ENCODE measurements around the gene ELFN2. TPM values are rescaled to one million over a fixed set of nuclear protein-coding genes. Genes with fewer than 3 reads are reported as not detected.

ELFN2 gene
- total RNA-seq, 1 donor from 2014 or later: 0.09 TPM

GRCh38 chr22:37373451-37373850 lies 53.8 kb downstream of the ELFN2 start:
- intact Hi-C loops (cut with micrococcal nuclease): no loop called here
- peaks cover 4% of the 10 kb centered on the region for H3K27me3 Mint-ChIP-seq

GRCh38 chr22:37371911-37372310 lies 55.4 kb downstream of the ELFN2 start:
- H3K9me3 Mint-ChIP-seq: no peaks in the 10 kb centered on the region
- H3K27ac Mint-ChIP-seq: no peak overlapping the region

More at GRCh38 chr22:37373451-37373850, 53.8 kb downstream of the ELFN2 start:
- Mint-ChIP-seq H3K9me3 (no peaks in the 10 kb centered on the region), H3K36me3 (ENCODE audit: low read depth) (no peaks in the 10 kb centered on the region), H3K27ac (no peak overlapping the region), H3K4me3 (no peak overlapping the region), H3K4me1 (no peaks in the 10 kb centered on the region)
- DNase-seq: no peak

GRCh38 chr22:37371491-37371890 lies 55.8 kb downstream of the ELFN2 start:
- H3K4me1 Mint-ChIP-seq: no peaks in the 10 kb centered on the region
- H3K27me3 Mint-ChIP-seq: peaks cover 3% of the 10 kb centered on the region

More at GRCh38 chr22:37371911-37372310, 55.4 kb downstream of the ELFN2 start:
- intact Hi-C loops (cut with micrococcal nuclease): no loop called here
- Mint-ChIP-seq H3K36me3 (ENCODE audit: low read depth) (no peaks in the 10 kb centered on the region), H3K4me3 (no peak overlapping the region), H3K27me3 (peaks cover 4% of the 10 kb centered on the region), H3K4me1 (no peaks in the 10 kb centered on the region)
- DNase-seq: no peak

GRCh38 chr22:37370306-37370979 lies 56.8 kb downstream of the ELFN2 start:
- Mint-ChIP-seq H3K36me3 (ENCODE audit: low read depth) (no peaks in the 10 kb centered on the region), H3K27ac (no peak overlapping the region), H3K4me1 (no peaks in the 10 kb centered on the region), H3K27me3 (no peaks in the 10 kb centered on the region), H3K9me3 (no peaks in the 10 kb centered on the region), H3K4me3 (no peak overlapping the region)
- intact Hi-C loops (cut with micrococcal nuclease): no loop called here
- no peak for DNase-seq

More at GRCh38 chr22:37371491-37371890, 55.8 kb downstream of the ELFN2 start:
- Mint-ChIP-seq H3K4me3 (no peak overlapping the region), H3K36me3 (ENCODE audit: low read depth) (no peaks in the 10 kb centered on the region), H3K27ac (no peak overlapping the region), H3K9me3 (no peaks in the 10 kb centered on the region)
- DNase-seq: no peak
- intact Hi-C loops (cut with micrococcal nuclease): no loop called here

- Mint-ChIP-seq H3K27me3 (peaks cover 2% of the 10 kb centered on the region), H3K9me3 (no peaks in the 10 kb centered on the region), H3K36me3 (ENCODE audit: low read depth) (no peaks in the 10 kb centered on the region), H3K27ac (no peak overlapping the region), H3K4me1 (no peaks in the 10 kb centered on the region), H3K4me3 (no peak overlapping the region)
- DNase-seq: no peak
- intact Hi-C loops (cut with micrococcal nuclease): no loop called here
Observed at GRCh38 chr22:37369483-37369882, 57.8 kb downstream of the ELFN2 start.

GRCh38 chr22:37368058-37368457 lies 59.2 kb downstream of the ELFN2 start:
- no peak for DNase-seq
- Mint-ChIP-seq H3K4me3 (no peak overlapping the region), H3K9me3 (no peaks in the 10 kb centered on the region), H3K27me3 (peaks cover 2% of the 10 kb centered on the region), H3K36me3 (ENCODE audit: low read depth) (no peaks in the 10 kb centered on the region), H3K4me1 (no peaks in the 10 kb centered on the region), H3K27ac (no peak overlapping the region)
- intact Hi-C loops (cut with micrococcal nuclease): no loop called here

GRCh38 chr22:37366601-37367000 lies 60.7 kb downstream of the ELFN2 start:
- intact Hi-C loops (cut with micrococcal nuclease): no loop called here
- no peaks in the 10 kb centered on the region for H3K4me1 Mint-ChIP-seq
- H3K36me3 Mint-ChIP-seq (ENCODE audit: low read depth): no peaks in the 10 kb centered on the region
- H3K4me3 Mint-ChIP-seq: no peak overlapping the region
- H3K27me3 Mint-ChIP-seq: peaks cover 2% of the 10 kb centered on the region
- no peaks in the 10 kb centered on the region for H3K9me3 Mint-ChIP-seq
- no peak overlapping the region for H3K27ac Mint-ChIP-seq
- DNase-seq: no peak

- Mint-ChIP-seq H3K27ac (no peak overlapping the region), H3K36me3 (ENCODE audit: low read depth) (no peaks in the 10 kb centered on the region), H3K27me3 (peaks cover 2% of the 10 kb centered on the region), H3K4me3 (no peak overlapping the region), H3K4me1 (no peaks in the 10 kb centered on the region), H3K9me3 (no peaks in the 10 kb centered on the region)
- intact Hi-C loops (cut with micrococcal nuclease): no loop called here
- no peak for DNase-seq
Observed at GRCh38 chr22:37365950-37366349, 61.3 kb downstream of the ELFN2 start.

GRCh38 chr22:37363261-37363992 lies 63.9 kb downstream of the ELFN2 start:
- no peaks in the 10 kb centered on the region for H3K4me1 Mint-ChIP-seq
- no peak for DNase-seq
- H3K9me3 Mint-ChIP-seq: no peaks in the 10 kb centered on the region
- H3K36me3 Mint-ChIP-seq (ENCODE audit: low read depth): no peaks in the 10 kb centered on the region
- H3K27ac Mint-ChIP-seq: no peak overlapping the region
- H3K27me3 Mint-ChIP-seq: peaks cover 2% of the 10 kb centered on the region
- intact Hi-C loops (cut with micrococcal nuclease): no loop called here
- H3K4me3 Mint-ChIP-seq: no peak overlapping the region

- no peak for DNase-seq
- no peak overlapping the region for H3K27ac Mint-ChIP-seq
- no peaks in the 10 kb centered on the region for H3K9me3 Mint-ChIP-seq
- no peaks in the 10 kb centered on the region for H3K4me1 Mint-ChIP-seq
- intact Hi-C loops (cut with micrococcal nuclease): no loop called here
- H3K36me3 Mint-ChIP-seq (ENCODE audit: low read depth): no peaks in the 10 kb centered on the region
- H3K27me3 Mint-ChIP-seq: peaks cover 2% of the 10 kb centered on the region
- no peak overlapping the region for H3K4me3 Mint-ChIP-seq
Observed at GRCh38 chr22:37362621-37363020, 64.7 kb downstream of the ELFN2 start.

GRCh38 chr22:37358917-37359316 lies 68.4 kb downstream of the ELFN2 start:
- H3K9me3 Mint-ChIP-seq: no peaks in the 10 kb centered on the region
- no peaks in the 10 kb centered on the region for H3K27me3 Mint-ChIP-seq
- H3K4me3 Mint-ChIP-seq: no peak overlapping the region

GRCh38 chr22:37358386-37358785 lies 68.9 kb downstream of the ELFN2 start:
- Mint-ChIP-seq H3K27me3 (no peaks in the 10 kb centered on the region), H3K4me3 (no peak overlapping the region), H3K27ac (no peak overlapping the region), H3K4me1 (no peaks in the 10 kb centered on the region), H3K9me3 (no peaks in the 10 kb centered on the region), H3K36me3 (ENCODE audit: low read depth) (no peaks in the 10 kb centered on the region)
- no peak for DNase-seq
- intact Hi-C loops (cut with micrococcal nuclease): no loop called here

More at GRCh38 chr22:37358917-37359316, 68.4 kb downstream of the ELFN2 start:
- Mint-ChIP-seq H3K36me3 (ENCODE audit: low read depth) (no peaks in the 10 kb centered on the region), H3K27ac (no peak overlapping the region), H3K4me1 (no peaks in the 10 kb centered on the region)
- intact Hi-C loops (cut with micrococcal nuclease): no loop called here
- DNase-seq: no peak

- Mint-ChIP-seq H3K27ac (no peak overlapping the region), H3K4me1 (no peaks in the 10 kb centered on the region), H3K9me3 (no peaks in the 10 kb centered on the region), H3K4me3 (no peak overlapping the region), H3K27me3 (no peaks in the 10 kb centered on the region), H3K36me3 (ENCODE audit: low read depth) (no peaks in the 10 kb centered on the region)
- intact Hi-C loops (cut with micrococcal nuclease): no loop called here
- no peak for DNase-seq
Observed at GRCh38 chr22:37357446-37358075, 69.7 kb downstream of the ELFN2 start.

GRCh38 chr22:37356922-37357321 lies 70.4 kb downstream of the ELFN2 start:
- no peaks in the 10 kb centered on the region for H3K27me3 Mint-ChIP-seq
- no peak for DNase-seq
- no peaks in the 10 kb centered on the region for H3K36me3 Mint-ChIP-seq (ENCODE audit: low read depth)
- no peak overlapping the region for H3K4me3 Mint-ChIP-seq
- H3K27ac Mint-ChIP-seq: no peak overlapping the region
- no peaks in the 10 kb centered on the region for H3K4me1 Mint-ChIP-seq
- intact Hi-C loops (cut with micrococcal nuclease): no loop called here
- no peaks in the 10 kb centered on the region for H3K9me3 Mint-ChIP-seq

Data from activated CD4-positive, alpha-beta T cell treated with anti-CD3 and anti-CD28 coated beads, Interleukin-2, amount 10 ng/mL, durations not matched to agents 24 days and 14 days (primary cell).